HepG2 (cell line): ENCODE results near the gene STEAP2. TPM values are rescaled to one million over a fixed set of nuclear protein-coding genes. Genes with fewer than 3 reads are reported as not detected.

ENCODE experiments used
- DMTF1 ChIP-seq: sonication (generic); formaldehyde crosslinking; IDR thresholded peaks from 2 replicates; pipeline ENCODE4 v1.4.0; 2020; ENCODE audit warnings: mild to moderate bottlenecking, missing genetic modification reagents
- ETV6 ChIP-seq: sonication (generic); formaldehyde crosslinking; conservative IDR thresholded peaks from 2 replicates; pipeline ENCODE4 v1.4.0; 2020; ENCODE audit warnings: missing genetic modification reagents
- HMGXB4 ChIP-seq, 2 experiments: sonication (generic) in 1 of 2; formaldehyde crosslinking in 1 of 2; IDR thresholded peaks; 2 replicates each; pipeline versions ENCODE4 v1.4.0 to v1.6.1; 2018 to 2020; ENCODE audit warnings: missing genetic modification reagents in 2 of 2, borderline replicate concordance in 1 of 2, low read depth in 1 of 2, mild to moderate bottlenecking in 1 of 2, missing biosample characterization in 1 of 2
- HNRNPK ChIP-seq: fragments of 200-400 bp; formaldehyde crosslinking; IDR thresholded peaks from 2 replicates; pipeline ENCODE4 v1.6.1; 2018; ENCODE audit warnings: low read length, low read depth, moderate library complexity, mild to moderate bottlenecking; ENCODE audit not compliant: poor library complexity, severe bottlenecking
- MIER2 ChIP-seq: IDR thresholded peaks from 2 replicates; pipeline ENCODE4 v1.6.1; 2016; ENCODE audit warnings: missing biosample characterization, missing genetic modification reagents
- MYNN ChIP-seq: sonication (generic); formaldehyde crosslinking; IDR thresholded peaks from 2 replicates; pipeline ENCODE4 v1.4.0; 2020; ENCODE audit warnings: mild to moderate bottlenecking, low read depth, missing genetic modification reagents
- MYPOP ChIP-seq: sonication (generic); formaldehyde crosslinking; IDR thresholded peaks from 2 replicates; pipeline ENCODE4 v1.8.1; 2023; ENCODE audit warnings: mild to moderate bottlenecking, moderate library complexity, missing genetic modification reagents
- PBX2 ChIP-seq: IDR thresholded peaks from 2 replicates; pipeline ENCODE4 v1.6.1; 2016; ENCODE audit warnings: control low read depth
- PCBP1 ChIP-seq: fragments of 200-400 bp; formaldehyde crosslinking; IDR thresholded peaks from 2 replicates; pipeline ENCODE4 v1.6.1; 2017; ENCODE audit warnings: mild to moderate bottlenecking, low read depth, low read length, borderline replicate concordance
- ZNF547 ChIP-seq: sonication (generic); formaldehyde crosslinking; IDR thresholded peaks from 2 replicates; pipeline ENCODE4 v1.5.1; 2020; ENCODE audit warnings: mild to moderate bottlenecking, missing genetic modification reagents
- ZSCAN21 ChIP-seq: sonication (generic); formaldehyde crosslinking; IDR thresholded peaks from 2 replicates; pipeline ENCODE4 v1.8.0; 2022; ENCODE audit warnings: mild to moderate bottlenecking, missing genetic modification reagents, moderate library complexity, borderline replicate concordance
- polyA plus RNA-seq, 8 experiments: library from polyadenylated mRNA; depleted of rRNA in 3 of 8; stranded (reverse) in 7 of 8; unstranded in 1 of 8; fragments of >200 nt; fragmentation: Illumina TruSeq in 4 of 8; extraction: Trizol in 4 of 8; gene quantifications; 2 replicates each; pipeline versions ENCODE4 v1.2.1 to v1.2.3, GENCODE V29; 2011 to 2016; ENCODE audit warnings: low read depth in 4 of 8, missing spikeins in 1 of 8, mixed read lengths in 1 of 8; ENCODE audit not compliant: insufficient read depth in 1 of 8
- total RNA-seq, 5 experiments: library from RNA; depleted of rRNA; stranded (reverse); fragments of >200 nt; fragmentation: Illumina TruSeq; extraction: Trizol; gene quantifications; 2 replicates each; pipeline ENCODE4 v1.2.3, GENCODE V29; 2016; ENCODE audit warnings: low read depth in 1 of 5

STEAP2 gene
- total and polyA plus RNA-seq, 2 of the 13 experiments (the other 11 are each of a cell fraction or from before 2014, with no cell fraction given): 4.3 to 4.4 TPM

- TF ChIP-seq DMTF1 (CRISPR knock-in tag): no peak
- TF ChIP-seq PBX2 (CRISPR knock-in tag): no peak
- TF ChIP-seq ZNF547 (CRISPR knock-in tag): no peak
- TF ChIP-seq MYNN: no peak
- TF ChIP-seq ZSCAN21 (CRISPR knock-in tag): no peak
- no peak for TF ChIP-seq HMGXB4 (CRISPR knock-in tag; IDR thresholded peaks at IDR 0.05; ENCODE audit: borderline replicate concordance in 1 of 2, low read depth in 1 of 2)
- no peak for TF ChIP-seq ETV6 (CRISPR knock-in tag)
- TF ChIP-seq PCBP1: no peak
- no peak for TF ChIP-seq HNRNPK
- no peak for TF ChIP-seq MYPOP
- no peak for TF ChIP-seq MIER2 (CRISPR knock-in tag)
- TF ChIP-seq, all 625 proteins: peak for 0
These were observed 13.6 kb downstream of the STEAP2 start (continued) for GRCh38 chr7:90225181-90225580.
